Measurements from ENCODE around the gene CST6.

GRCh38 chr11:66045177-66045639 lies 33.4 kb downstream of the CST6 start:
- TF ChIP-seq, protein P1, sequence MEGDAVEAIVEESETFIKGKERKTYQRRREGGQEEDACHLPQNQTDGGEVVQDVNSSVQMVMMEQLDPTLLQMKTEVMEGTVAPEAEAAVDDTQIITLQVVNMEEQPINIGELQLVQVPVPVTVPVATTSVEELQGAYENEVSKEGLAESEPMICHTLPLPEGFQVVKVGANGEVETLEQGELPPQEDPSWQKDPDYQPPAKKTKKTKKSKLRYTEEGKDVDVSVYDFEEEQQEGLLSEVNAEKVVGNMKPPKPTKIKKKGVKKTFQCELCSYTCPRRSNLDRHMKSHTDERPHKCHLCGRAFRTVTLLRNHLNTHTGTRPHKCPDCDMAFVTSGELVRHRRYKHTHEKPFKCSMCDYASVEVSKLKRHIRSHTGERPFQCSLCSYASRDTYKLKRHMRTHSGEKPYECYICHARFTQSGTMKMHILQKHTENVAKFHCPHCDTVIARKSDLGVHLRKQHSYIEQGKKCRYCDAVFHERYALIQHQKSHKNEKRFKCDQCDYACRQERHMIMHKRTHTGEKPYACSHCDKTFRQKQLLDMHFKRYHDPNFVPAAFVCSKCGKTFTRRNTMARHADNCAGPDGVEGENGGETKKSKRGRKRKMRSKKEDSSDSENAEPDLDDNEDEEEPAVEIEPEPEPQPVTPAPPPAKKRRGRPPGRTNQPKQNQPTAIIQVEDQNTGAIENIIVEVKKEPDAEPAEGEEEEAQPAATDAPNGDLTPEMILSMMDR (conservative IDR thresholded peaks at IDR 0.05), result peak; percentile 98
- TF ChIP-seq ZFX (IDR thresholded peaks at IDR 0.05), result no peak

Measured in C4-2B (cell line).